Mesodermal cell (in vitro differentiated cells): ENCODE data around the gene SLC12A3.
A peak's percentile ranks its signal among the peaks of the same experiment; 100 is the strongest.
"Not testable (repeated sequence)": the region's sequence is repeated elsewhere in the genome, so short reads cannot be mapped to it uniquely, and the experiment has no call there.

Experiments used
- H3K27ac ChIP-seq: 2 replicates; pipeline ENCODE4 v1.7.0; 2013; ENCODE audit warnings: mild to moderate bottlenecking, low read depth, low read length, moderate library complexity; ENCODE audit not compliant: severe bottlenecking
- H3K36me3 ChIP-seq: 2 replicates; pipeline ENCODE4 v1.7.1; 2013; ENCODE audit warnings: mild to moderate bottlenecking, low read length, moderate library complexity; ENCODE audit not compliant: control insufficient read depth, insufficient read depth
- H3K4me1 ChIP-seq: one replicate; pipeline ENCODE4 v1.7.1; 2013; ENCODE audit warnings: mild to moderate bottlenecking, low read length; ENCODE audit not compliant: insufficient read depth, control insufficient read depth, poor library complexity, severe bottlenecking
- H3K4me3 ChIP-seq: 2 replicates; pipeline ENCODE4 v1.7.0; 2013; ENCODE audit warnings: low read length, control low read depth, mild to moderate bottlenecking; ENCODE audit not compliant: insufficient read depth, poor library complexity, severe bottlenecking; ENCODE audit errors: extremely low read depth
- H3K9me3 ChIP-seq: 2 replicates; pipeline ENCODE4 v1.7.1; 2013; ENCODE audit warnings: mild to moderate bottlenecking, low read length, moderate library complexity; ENCODE audit not compliant: control insufficient read depth
- WGBS, 2 experiments: methylation state at CpG; one replicate each; pipeline ENCODE4 v1.1.5; 2013; ENCODE audit warnings: missing lambda C conversion rate in 2 of 2; ENCODE audit not compliant: insufficient coverage in 2 of 2; 5-methylcytosine and 5-hydroxymethylcytosine counted together

Gene SLC12A3

GRCh38 chr16:56923481-56924091, 58.6 kb downstream of the SLC12A3 start:
- WGBS, 2 experiments, result 83 to 90% methylated on average over 2 to 5 of the region's 9 CpGs
- no peak overlapping the region for H3K4me3 ChIP-seq
- H3K9me3 ChIP-seq, result no peaks in the 10 kb centered on the region
- H3K4me1 ChIP-seq, result no peaks in the 10 kb centered on the region
- no peaks in the 10 kb centered on the region for H3K36me3 ChIP-seq
- no peak overlapping the region for H3K27ac ChIP-seq

- Histone ChIP-seq H3K36me3 (no peaks in the 10 kb centered on the region), H3K4me3 (no peak overlapping the region), H3K4me1 (no peaks in the 10 kb centered on the region), H3K27ac (no peak overlapping the region), H3K9me3 (no peaks in the 10 kb centered on the region)
- 100% methylated on average over 1 of the region's 2 CpGs; no CpG with 5 or more reads in 1 of the 2 experiments for WGBS, 2 experiments
These were observed 62.5 kb downstream of the SLC12A3 start for GRCh38 chr16:56927471-56927870.

GRCh38 chr16:56929639-56930038, 64.6 kb downstream of the SLC12A3 start:
- H3K4me1 ChIP-seq, result no peaks in the 10 kb centered on the region
- no peaks in the 10 kb centered on the region for H3K9me3 ChIP-seq
- no peak overlapping the region for H3K4me3 ChIP-seq
- WGBS, 2 experiments, result 92 to 100% methylated on average over 3 of the region's 4 CpGs
- peaks cover 11% of the 10 kb centered on the region for H3K36me3 ChIP-seq
- H3K27ac ChIP-seq, result no peak overlapping the region

- Histone ChIP-seq H3K4me1 (no peaks in the 10 kb centered on the region), H3K9me3 (no peaks in the 10 kb centered on the region), H3K4me3 (no peak overlapping the region), H3K27ac (peak overlapping the region; percentile 5), H3K36me3 (peaks cover 21% of the 10 kb centered on the region)
- 90 to 96% methylated on average over 12 to 14 of the region's 15 CpGs for WGBS, 2 experiments
These were observed 65.7 kb downstream of the SLC12A3 start for GRCh38 chr16:56930486-56931270.

- Histone ChIP-seq H3K9me3 (no peaks in the 10 kb centered on the region), H3K4me1 (no peaks in the 10 kb centered on the region), H3K4me3 (peak overlapping the region; percentile 98), H3K27ac (peak overlapping the region; percentile 97), H3K36me3 (peaks cover 27% of the 10 kb centered on the region)
- WGBS, 2 experiments, result 51 to 53% methylated on average over 19 to 20 of the region's 25 CpGs
These were observed 66.4 kb downstream of the SLC12A3 start for GRCh38 chr16:56931271-56931891.

- Histone ChIP-seq H3K9me3 (no peaks in the 10 kb centered on the region), H3K4me3 (peak within 1 kb of the TSS; percentile 98), H3K27ac (peak within 1 kb of the TSS; percentile 97), H3K4me1 (no peaks in the 10 kb centered on the region), H3K36me3 (peaks cover 35% of the 10 kb centered on the region)
- WGBS, 2 experiments, result 0% methylated on average over 71 to 76 of the region's 83 CpGs
These were observed 67.1 kb downstream of the SLC12A3 start, which contains the start of gene HERPUD1 for GRCh38 chr16:56931892-56932720. Gene HERPUD1, plus strand, starts transcription at chr16:56932142. Its CDS starts 103 bp downstream, at chr16:56932245.

- Histone ChIP-seq H3K9me3 (no peaks in the 10 kb centered on the region), H3K27ac (peak overlapping the region; percentile 97)
- WGBS, 2 experiments, result 0 to 13% methylated on average over 17 to 18 of the region's 25 CpGs
These were observed 68.0 kb downstream of the SLC12A3 start for GRCh38 chr16:56932721-56933619.

GRCh38 chr16:56933828-56934598, 69.0 kb downstream of the SLC12A3 start:
- H3K36me3 ChIP-seq, result peaks cover 53% of the 10 kb centered on the region
- H3K27ac ChIP-seq, result no peak overlapping the region
- 0 to 67% methylated on average over 1 to 3 of the region's 8 CpGs for whole genome bisulfite sequencing, 2 experiments
- H3K4me3 ChIP-seq, result peak overlapping the region; percentile 98
- no peaks in the 10 kb centered on the region for H3K9me3 ChIP-seq
- no peaks in the 10 kb centered on the region for H3K4me1 ChIP-seq

More at GRCh38 chr16:56932721-56933619, 68.0 kb downstream of the SLC12A3 start:
- Histone ChIP-seq H3K4me3 (peak overlapping the region; percentile 98), H3K4me1 (no peaks in the 10 kb centered on the region), H3K36me3 (peaks cover 43% of the 10 kb centered on the region)

GRCh38 chr16:56934599-56935145, 69.7 kb downstream of the SLC12A3 start:
- H3K9me3 ChIP-seq, H3K27ac ChIP-seq, H3K4me1 ChIP-seq: not testable (repeated sequence)
- 88 to 94% methylated on average over 4 of the region's 8 CpGs for WGBS, 2 experiments
- Histone ChIP-seq H3K36me3 (peaks cover 59% of the 10 kb centered on the region), H3K4me3 (peak overlapping the region; percentile 98)
